NCI-H1105 treated with DMSO at 0.1 percent for 48 hours (cell line): ENCODE results near the gene OR6B3.
"Not testable (repeated sequence)": the region's sequence is repeated elsewhere in the genome, so short reads cannot be mapped to it uniquely, and the experiment has no call there.

Experiments
- DNase-seq: peaks from one replicate; lab custom pipeline; 2025; lab: John Stamatoyannopoulos, UW

Gene OR6B3

GRCh38 chr2:240044096-240044495, 9.2 kb downstream of the OR6B3 start:
- not testable (repeated sequence) for DNase-seq

- DNase-seq, result no peak
Measured at GRCh38 chr2:240043279-240043989, 9.9 kb downstream of the OR6B3 start.

GRCh38 chr2:240042740-240043139, 10.6 kb downstream of the OR6B3 start:
- no peak for DNase-seq

- DNase-seq, result no peak
Measured at GRCh38 chr2:240041363-240041762, 12.0 kb downstream of the OR6B3 start.

- no peak for DNase-seq
Measured at GRCh38 chr2:240037358-240037757, 16.0 kb downstream of the OR6B3 start.

- DNase-seq, result no peak
Measured at GRCh38 chr2:240033330-240033678, 20.0 kb downstream of the OR6B3 start.

GRCh38 chr2:240032406-240033329, 20.7 kb downstream of the OR6B3 start:
- no peak for DNase-seq

- DNase-seq, result no peak
Measured at GRCh38 chr2:240030379-240031094, 22.8 kb downstream of the OR6B3 start, which contains the start of gene OR6B2. OR6B2 (minus strand) TSS chr2:240030429; CDS start chr2:240030429, 0 bp downstream.

GRCh38 chr2:240024766-240025165, 28.6 kb downstream of the OR6B3 start:
- DNase-seq, result no peak

GRCh38 chr2:240023792-240024191, 29.5 kb downstream of the OR6B3 start:
- no peak for DNase-seq

GRCh38 chr2:240021488-240022104, 31.7 kb downstream of the OR6B3 start:
- DNase-seq, result no peak

- no peak for DNase-seq
Measured at GRCh38 chr2:240018071-240018750, 35.1 kb downstream of the OR6B3 start.

GRCh38 chr2:240014327-240014726, 39.0 kb downstream of the OR6B3 start:
- no peak for DNase-seq

- DNase-seq, result no peak
Measured at GRCh38 chr2:240013343-240013742, 40.0 kb downstream of the OR6B3 start.

GRCh38 chr2:240002983-240003382, 50.3 kb downstream of the OR6B3 start:
- DNase-seq, result no peak

- DNase-seq, result no peak
Measured at GRCh38 chr2:240000671-240001070, 52.6 kb downstream of the OR6B3 start.

- DNase-seq, result no peak
Measured at GRCh38 chr2:239997686-239998409, 55.5 kb downstream of the OR6B3 start.
